Vagina (tissue), 2 donors: ENCODE measurements around the gene CD6. TPM values are rescaled to one million over a fixed set of nuclear protein-coding genes. Genes with fewer than 3 reads are reported as not detected.

Experiments
- DNase-seq, 2 donors: peaks; one replicate each; pipeline ENCODE4 v3.0.0-alpha.2; 2017; ENCODE audit errors: extremely low spot score in 2 of 2
- H3K27ac ChIP-seq: fragments of 200-600 bp; sonication (generic); one replicate; pipeline ENCODE4 v1.5.1; 2019
- H3K27me3 ChIP-seq: fragments of 200-600 bp; sonication (generic); one replicate; pipeline ENCODE4 v1.5.1; 2019
- H3K36me3 ChIP-seq, 2 donors: fragments of 200-600 bp; sonication (generic); one replicate each; pipeline ENCODE4 v1.5.1; 2017 to 2019
- H3K4me1 ChIP-seq: fragments of 200-600 bp; sonication (generic); one replicate; pipeline ENCODE4 v1.5.1; 2019
- H3K4me3 ChIP-seq, 2 donors: fragments of 200-600 bp; sonication (generic); 1 replicate in 1 of 2; 2 replicates in 1 of 2; pipeline ENCODE4 v1.5.1; 2016 to 2019
- H3K9me3 ChIP-seq: fragments of 200-600 bp; sonication (generic); one replicate; pipeline ENCODE4 v1.5.1; 2019
- CTCF ChIP-seq, 3 experiments: fragments of 450-650 bp in 2 of 3; fragments of 200-600 bp in 1 of 3; sonication (generic) in 1 of 3; IDR thresholded peaks; one replicate each; pipeline ENCODE4 v1.5.1; 2017 to 2019; ENCODE audit warnings: antibody characterized with exemption in 3 of 3, mild to moderate bottlenecking in 2 of 3, moderate library complexity in 2 of 3
- POLR2A ChIP-seq, 2 donors: fragments of 450-650 bp; IDR thresholded peaks; one replicate each; pipeline ENCODE4 v1.6.1; 2017; ENCODE audit warnings: antibody characterized with exemption in 2 of 2, mild to moderate bottlenecking in 2 of 2, moderate library complexity in 2 of 2
- POLR2AphosphoS5 ChIP-seq, 2 donors: sonication (generic); formaldehyde crosslinking; IDR thresholded peaks; one replicate each; pipeline ENCODE4 v1.9.0; 2017; ENCODE audit warnings: antibody characterized with exemption in 2 of 2, mild to moderate bottlenecking in 2 of 2, low read depth in 1 of 2; ENCODE audit not compliant: insufficient read depth in 1 of 2
- intact Hi-C: fragments of 100-400 bp; cut with DNase I; formaldehyde crosslinking; loops from one replicate; pipeline ENCODE4 v1.15.1; 2023
- total RNA-seq: library from RNA; depleted of rRNA; stranded (reverse); fragments of >200 nt; gene quantifications from one replicate; pipeline ENCODE4 v1.2.3, GENCODE V29; 2016

Gene CD6
- total RNA-seq, 1 donor from 2014 or later: 3.9 TPM

DNA sequence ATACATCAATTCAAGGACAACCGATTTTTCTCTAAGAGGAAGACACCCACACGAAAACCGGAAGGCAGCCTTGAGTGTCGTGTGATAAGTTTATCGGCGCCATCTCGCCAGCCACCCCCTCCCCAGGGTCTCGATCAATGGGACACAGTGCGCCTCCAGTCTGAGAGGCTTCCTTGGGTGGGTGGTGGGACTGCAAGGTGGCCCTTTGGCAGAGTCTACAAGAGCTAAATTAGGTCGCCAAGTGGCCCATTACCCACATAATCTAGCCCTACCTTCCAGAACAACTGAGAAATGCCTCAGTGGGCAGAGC lies 64.0 kb downstream of the CD6 start:
- H3K4me1 ChIP-seq: no peaks in the 10 kb centered on the region
- no peak overlapping the region for H3K27ac ChIP-seq
- no peak overlapping the region for H3K4me3 ChIP-seq
- no peak for DNase-seq
- H3K27me3 ChIP-seq: no peaks in the 10 kb centered on the region
- intact Hi-C loops: no loop called here
- TF ChIP-seq CTCF (IDR thresholded peaks at IDR 0.05) (no peak), POLR2A (IDR thresholded peaks at IDR 0.05) (no peak), POLR2AphosphoS5 (IDR thresholded peaks at IDR 0.05; ENCODE audit: insufficient read depth in 1 of 2, low read depth in 1 of 2) (no peak)
- H3K9me3 ChIP-seq: no peaks in the 10 kb centered on the region
- no peaks in the 10 kb centered on the region for H3K36me3 ChIP-seq

GRCh38 chr11:61037441-61038093 lies 66.1 kb downstream of the CD6 start:
- no peak for DNase-seq
- Histone ChIP-seq H3K4me1 (peaks cover 8% of the 10 kb centered on the region), H3K27me3 (no peaks in the 10 kb centered on the region), H3K4me3 (no peak overlapping the region), H3K27ac (no peak overlapping the region), H3K36me3 (no peaks in the 10 kb centered on the region), H3K9me3 (no peaks in the 10 kb centered on the region)
- TF ChIP-seq POLR2A (IDR thresholded peaks at IDR 0.05) (no peak), CTCF (IDR thresholded peaks at IDR 0.05) (no peak), POLR2AphosphoS5 (IDR thresholded peaks at IDR 0.05; ENCODE audit: insufficient read depth in 1 of 2, low read depth in 1 of 2) (no peak)
- intact Hi-C loops: no loop called here

DNA sequence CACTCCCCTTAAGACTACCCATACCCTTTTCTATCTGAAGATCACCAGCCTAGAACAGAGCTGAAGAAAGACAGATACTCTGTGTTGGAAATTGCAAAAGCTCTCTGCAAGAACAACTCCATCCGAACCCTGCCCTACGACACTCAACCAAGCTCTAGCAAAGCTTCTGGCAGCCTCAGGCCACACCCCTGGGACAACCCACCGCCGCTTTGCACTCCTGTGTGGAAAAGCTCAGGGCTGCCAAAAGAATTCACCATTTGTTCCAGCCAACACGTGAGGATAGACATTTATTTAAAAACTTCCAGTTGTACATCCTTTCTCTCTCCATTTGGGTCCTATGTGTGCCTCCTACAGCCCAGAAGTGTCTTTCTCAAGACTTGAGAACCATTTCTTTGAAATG lies 68.4 kb downstream of the CD6 start:
- Histone ChIP-seq H3K36me3 (no peaks in the 10 kb centered on the region), H3K4me3 (no peak overlapping the region), H3K9me3 (no peaks in the 10 kb centered on the region), H3K4me1 (peaks cover 8% of the 10 kb centered on the region), H3K27ac (no peak overlapping the region), H3K27me3 (no peaks in the 10 kb centered on the region)
- TF ChIP-seq CTCF (IDR thresholded peaks at IDR 0.05) (no peak), POLR2AphosphoS5 (IDR thresholded peaks at IDR 0.05; ENCODE audit: insufficient read depth in 1 of 2, low read depth in 1 of 2) (no peak), POLR2A (IDR thresholded peaks at IDR 0.05) (no peak)
- intact Hi-C loops: no loop called here
- DNase-seq: no peak

GRCh38 chr11:61041755-61042518 lies 70.5 kb downstream of the CD6 start:
- H3K27ac ChIP-seq: peak overlapping the region; percentile 63
- no peaks in the 10 kb centered on the region for H3K36me3 ChIP-seq
- H3K9me3 ChIP-seq: no peaks in the 10 kb centered on the region
- H3K4me3 ChIP-seq: no peak overlapping the region
- H3K4me1 ChIP-seq: peaks cover 8% of the 10 kb centered on the region
- TF ChIP-seq POLR2A (IDR thresholded peaks at IDR 0.05) (no peak), POLR2AphosphoS5 (IDR thresholded peaks at IDR 0.05; ENCODE audit: insufficient read depth in 1 of 2, low read depth in 1 of 2) (no peak), CTCF (IDR thresholded peaks at IDR 0.05) (no peak)
- DNase-seq: no peak
- H3K27me3 ChIP-seq: no peaks in the 10 kb centered on the region
- intact Hi-C loops: no loop called here

- TF ChIP-seq CTCF (IDR thresholded peaks at IDR 0.05) (no peak), POLR2A (IDR thresholded peaks at IDR 0.05) (no peak), POLR2AphosphoS5 (IDR thresholded peaks at IDR 0.05; ENCODE audit: insufficient read depth in 1 of 2, low read depth in 1 of 2) (no peak)
- no peaks in the 10 kb centered on the region for H3K27me3 ChIP-seq
- H3K4me1 ChIP-seq: peaks cover 8% of the 10 kb centered on the region
- intact Hi-C loops: no loop called here
- no peak overlapping the region for H3K4me3 ChIP-seq
- no peak overlapping the region for H3K27ac ChIP-seq
- no peak for DNase-seq
- H3K36me3 ChIP-seq: no peaks in the 10 kb centered on the region
- H3K9me3 ChIP-seq: no peaks in the 10 kb centered on the region
Measured at GRCh38 chr11:61042537-61042936, 71.1 kb downstream of the CD6 start.
